A549 (cell line): ENCODE measurements around the gene CWC25. TPM values are rescaled to one million over a fixed set of nuclear protein-coding genes. Genes with fewer than 3 reads are reported as not detected.

Source experiments
- ATAC-seq, 2 experiments: fragments of 200-7000 bp in 1 of 2; fragments of >200 bp in 1 of 2; cut with Nextera tagmentation in 1 of 2; cut with Tn5 transposase in 1 of 2; 3 replicates each; pipeline versions ENCODE4 v1.8.0 to v1.9.1; 2018 to 2020; ENCODE audit warnings: mild to moderate bottlenecking in 1 of 2, moderate library complexity in 1 of 2
- CTCF ChIA-PET: fragments of 300-600 bp; sonication (Branson Sonifier 250); formaldehyde crosslinking; extraction: SDS; loops from one replicate; lab custom pipeline; 2021; ENCODE audit warnings: antibody characterized with exemption, inconsistent platforms; lab: Yijun Ruan, JAX
- POLR2A ChIA-PET: fragments of 350-600 bp; formaldehyde crosslinking; extraction: SDS; loops from one replicate; lab custom pipeline; 2021; ENCODE audit warnings: antibody characterized with exemption, inconsistent platforms; lab: Yijun Ruan, JAX
- DNase-seq, 2 experiments: peaks; one replicate each; pipeline versions ENCODE4 v3.0.0 to v3.0.0-alpha.2; 2011 to 2016; ENCODE audit warnings: low read depth in 1 of 2, low spot score in 1 of 2
- FAIRE-seq: peaks from 2 replicates; lab custom pipeline; 2011; peaks lifted over from hg19 to GRCh38; lab: Jason Lieb, UNC
- H3K27ac ChIP-seq, 2 experiments: fragments of >200 bp; sonication (Bioruptor Twin); formaldehyde crosslinking; 3 replicates each; pipeline ENCODE4 v1.5.1; 2016 to 2017
- H3K4me1 ChIP-seq: fragments of >200 bp; sonication (Bioruptor Twin); formaldehyde crosslinking; 3 replicates; pipeline ENCODE4 v1.6.1; 2016
- H3K4me2 ChIP-seq: fragments of >200 bp; sonication (Bioruptor Twin); formaldehyde crosslinking; 3 replicates; pipeline ENCODE4 v1.6.1; 2016
- H3K4me3 ChIP-seq: fragments of >200 bp; sonication (Bioruptor Twin); formaldehyde crosslinking; 3 replicates; pipeline ENCODE4 v1.5.1; 2016
- H3K9me3 ChIP-seq: fragments of >200 bp; sonication (Bioruptor Twin); formaldehyde crosslinking; 3 replicates; pipeline ENCODE4 v1.6.1; 2016
- CHD2 ChIP-seq: fragments of 150-350 bp; IDR thresholded peaks from 2 replicates; pipeline ENCODE4 v1.6.1; 2014; ENCODE audit warnings: low read length; ENCODE audit not compliant: partially characterized antibody
- CHD4 ChIP-seq: fragments of 200-600 bp; sonication (generic); IDR thresholded peaks from 2 replicates; pipeline ENCODE4 v1.6.1; 2016; ENCODE audit warnings: antibody characterized with exemption, mild to moderate bottlenecking, borderline replicate concordance
- EHMT2 ChIP-seq: fragments of 200-600 bp; sonication (generic); IDR thresholded peaks from 2 replicates; pipeline ENCODE4 v1.6.1; 2016; ENCODE audit warnings: antibody characterized with exemption, low read depth, mild to moderate bottlenecking, moderate library complexity
- ESRRA ChIP-seq: fragments of 150-350 bp; IDR thresholded peaks from 2 replicates; pipeline ENCODE4 v1.6.1; 2014; ENCODE audit warnings: mild to moderate bottlenecking, low read length, borderline replicate concordance
- FOSB ChIP-seq: fragments of 250-450 bp; sonication (Bioruptor Pico); IDR thresholded peaks from 2 replicates; pipeline ENCODE4 v1.5.0; 2020; ENCODE audit warnings: mild to moderate bottlenecking, moderate library complexity
- FOSL2 ChIP-seq, 2 experiments: fragments of 450-650 bp in 1 of 2; fragments of >200 bp in 1 of 2; sonication (Bioruptor Twin) in 1 of 2; formaldehyde crosslinking; IDR thresholded peaks; 2 replicates each; pipeline versions ENCODE4 v1.5.0 to v1.6.1; 2016 to 2020; ENCODE audit warnings: mild to moderate bottlenecking in 1 of 2, moderate library complexity in 1 of 2
- GATA3 ChIP-seq: IDR thresholded peaks from 2 replicates; pipeline ENCODE4 v1.6.1; 2012; ENCODE audit warnings: borderline replicate concordance
- HOXA7 ChIP-seq: fragments of 250-450 bp; sonication (Bioruptor Pico); IDR thresholded peaks from 2 replicates; pipeline ENCODE4 v1.5.0; 2020; ENCODE audit warnings: mild to moderate bottlenecking, moderate library complexity
- JUNB ChIP-seq: fragments of >200 bp; sonication (Bioruptor Twin); formaldehyde crosslinking; IDR thresholded peaks from 2 replicates; pipeline ENCODE4 v1.6.1; 2016
- KDM1A ChIP-seq: fragments of 200-600 bp; sonication (generic); IDR thresholded peaks from 2 replicates; pipeline ENCODE4 v1.6.1; 2016; ENCODE audit warnings: low read depth, mild to moderate bottlenecking
- MAFK ChIP-seq: fragments of 450-650 bp; IDR thresholded peaks from 2 replicates; pipeline ENCODE4 v1.6.1; 2014; ENCODE audit not compliant: partially characterized antibody
- MAZ ChIP-seq: fragments of 150-350 bp; IDR thresholded peaks from 2 replicates; pipeline ENCODE4 v1.6.1; 2014; ENCODE audit warnings: antibody characterized with exemption, low read depth, low read length, borderline replicate concordance
- NPAS2 ChIP-seq: fragments of 250-450 bp; sonication (Bioruptor Pico); IDR thresholded peaks from 2 replicates; pipeline ENCODE4 v1.8.0; 2022; ENCODE audit warnings: mild to moderate bottlenecking, moderate library complexity, borderline replicate concordance
- NR3C1 ChIP-seq: fragments of >200 bp; sonication (Bioruptor Twin); formaldehyde crosslinking; IDR thresholded peaks from 3 replicates; pipeline ENCODE4 v1.6.1; 2017
- PHF8 ChIP-seq: fragments of 200-600 bp; sonication (generic); IDR thresholded peaks from 2 replicates; pipeline ENCODE4 v1.6.1; 2016; ENCODE audit warnings: low read depth, mild to moderate bottlenecking, antibody characterized with exemption, moderate library complexity, borderline replicate concordance
- POLR2AphosphoS2 ChIP-seq: conservative IDR thresholded peaks from 2 replicates; pipeline ENCODE4 v1.6.1; 2012; ENCODE audit warnings: low read length, improper control_type of control experiment, inconsistent platforms
- RARB ChIP-seq: fragments of 250-450 bp; sonication (Bioruptor Pico); IDR thresholded peaks from 2 replicates; pipeline ENCODE4 v1.8.0; 2021; ENCODE audit warnings: mild to moderate bottlenecking, moderate library complexity
- SMC3 ChIP-seq: fragments of >200 bp; sonication (Bioruptor Twin); formaldehyde crosslinking; IDR thresholded peaks from 3 replicates; pipeline ENCODE4 v1.6.1; 2018; ENCODE audit warnings: inconsistent platforms
- SREBF2 ChIP-seq: fragments of 450-650 bp; IDR thresholded peaks from 2 replicates; pipeline ENCODE4 v1.6.1; 2014; ENCODE audit warnings: mild to moderate bottlenecking, moderate library complexity
- ZFP36 ChIP-seq: fragments of 450-650 bp; IDR thresholded peaks from 2 replicates; pipeline ENCODE4 v1.6.1; 2014; ENCODE audit warnings: borderline replicate concordance; ENCODE audit not compliant: partially characterized antibody
- ZSCAN20 ChIP-seq: fragments of 250-450 bp; sonication (Bioruptor Pico); IDR thresholded peaks from 2 replicates; pipeline ENCODE4 v1.8.0; 2022; ENCODE audit warnings: mild to moderate bottlenecking, moderate library complexity
- WGBS: methylation state at CpG from one replicate; pipeline ENCODE4 v1.1.6; 2017; ENCODE audit errors: missing lambda C conversion rate; 5-methylcytosine and 5-hydroxymethylcytosine counted together
- polyA plus RNA-seq, 4 experiments: library from polyadenylated mRNA; depleted of rRNA in 3 of 4; stranded (reverse); fragments of >200 nt; fragmentation: RNase III in 1 of 4; extraction: RNeasy Plus Mini Kit Qiagen cat#74134 plus additional on column Dnase treatment in 1 of 4; gene quantifications; 2 replicates in 3 of 4; 3 replicates in 1 of 4; pipeline ENCODE4 v1.2.3, GENCODE V29; 2011 to 2017
- TF ChIP-seq, protein P1 (sequence below): fragments of >200 bp; sonication (Bioruptor Twin); formaldehyde crosslinking; IDR thresholded peaks from 3 replicates; pipeline ENCODE4 v1.5.1; 2016
- TF ChIP-seq, protein P2 (sequence below): fragments of >200 bp; sonication (Bioruptor Twin); formaldehyde crosslinking; IDR thresholded peaks from 2 replicates; pipeline ENCODE4 v1.6.1; 2016
- TF ChIP-seq, protein P3 (sequence below): fragments of 250-450 bp; sonication (Bioruptor Pico); IDR thresholded peaks from 2 replicates; pipeline ENCODE4 v1.5.0; 2020; ENCODE audit warnings: low read depth, mild to moderate bottlenecking, moderate library complexity
- TF ChIP-seq, protein P4 (sequence below): fragments of 450-650 bp; IDR thresholded peaks from 2 replicates; pipeline ENCODE4 v1.6.1; 2014; ENCODE audit warnings: antibody characterized with exemption

Gene CWC25
- polyA plus RNA-seq, 2 of the 4 experiments (the other 2 are of a cell fraction) = 23.1 to 34.5 TPM

DNA sequence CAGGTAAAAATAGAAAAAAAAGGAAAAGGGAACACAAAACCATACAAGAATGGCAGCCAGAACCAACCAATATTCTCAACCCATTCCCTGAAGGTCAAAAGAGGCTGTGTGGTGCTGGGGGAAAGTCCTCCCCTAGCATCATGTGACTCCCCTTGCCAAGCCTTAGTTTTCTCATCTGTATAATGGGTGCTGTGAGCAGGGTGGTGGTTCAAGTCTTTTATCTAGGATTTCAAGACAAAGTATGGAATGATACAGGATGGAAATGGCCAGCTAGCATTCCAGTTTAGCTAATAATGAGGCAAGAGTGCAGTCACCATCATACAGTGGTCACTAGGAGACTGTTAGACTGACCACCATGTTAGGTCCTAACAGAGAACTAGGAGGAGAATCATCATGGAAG lies 51.9 kb downstream of the CWC25 start:
- ChIA-PET CTCF (interaction anchor here (0.6 to 3.7 kb wide), 4 partner anchors 10 to 38 kb away, joined by 3 to 12 read pairs (median 4); no protein-coding TSS in a partner anchor), POLR2A (no interaction called here)
- ATAC-seq (no peak), DNase-seq (no peak), FAIRE-seq (no peak)
- TF ChIP-seq PHF8 (no peak), CHD4 (0 out of 2 replicates have a peak, but pooled peaks have one; percentile 33), MAFK (no peak), KDM1A (0 out of 2 replicates have a peak, but pooled peaks have one; percentile 43)
- TF ChIP-seq, protein P1, sequence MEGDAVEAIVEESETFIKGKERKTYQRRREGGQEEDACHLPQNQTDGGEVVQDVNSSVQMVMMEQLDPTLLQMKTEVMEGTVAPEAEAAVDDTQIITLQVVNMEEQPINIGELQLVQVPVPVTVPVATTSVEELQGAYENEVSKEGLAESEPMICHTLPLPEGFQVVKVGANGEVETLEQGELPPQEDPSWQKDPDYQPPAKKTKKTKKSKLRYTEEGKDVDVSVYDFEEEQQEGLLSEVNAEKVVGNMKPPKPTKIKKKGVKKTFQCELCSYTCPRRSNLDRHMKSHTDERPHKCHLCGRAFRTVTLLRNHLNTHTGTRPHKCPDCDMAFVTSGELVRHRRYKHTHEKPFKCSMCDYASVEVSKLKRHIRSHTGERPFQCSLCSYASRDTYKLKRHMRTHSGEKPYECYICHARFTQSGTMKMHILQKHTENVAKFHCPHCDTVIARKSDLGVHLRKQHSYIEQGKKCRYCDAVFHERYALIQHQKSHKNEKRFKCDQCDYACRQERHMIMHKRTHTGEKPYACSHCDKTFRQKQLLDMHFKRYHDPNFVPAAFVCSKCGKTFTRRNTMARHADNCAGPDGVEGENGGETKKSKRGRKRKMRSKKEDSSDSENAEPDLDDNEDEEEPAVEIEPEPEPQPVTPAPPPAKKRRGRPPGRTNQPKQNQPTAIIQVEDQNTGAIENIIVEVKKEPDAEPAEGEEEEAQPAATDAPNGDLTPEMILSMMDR = no peak
- Histone ChIP-seq H3K27ac (no peak overlapping the region), H3K4me2 (no peak overlapping the region), H3K4me1 (no peaks in the 10 kb centered on the region), H3K4me3 (no peak overlapping the region), H3K9me3 (no peaks in the 10 kb centered on the region)

DNA sequence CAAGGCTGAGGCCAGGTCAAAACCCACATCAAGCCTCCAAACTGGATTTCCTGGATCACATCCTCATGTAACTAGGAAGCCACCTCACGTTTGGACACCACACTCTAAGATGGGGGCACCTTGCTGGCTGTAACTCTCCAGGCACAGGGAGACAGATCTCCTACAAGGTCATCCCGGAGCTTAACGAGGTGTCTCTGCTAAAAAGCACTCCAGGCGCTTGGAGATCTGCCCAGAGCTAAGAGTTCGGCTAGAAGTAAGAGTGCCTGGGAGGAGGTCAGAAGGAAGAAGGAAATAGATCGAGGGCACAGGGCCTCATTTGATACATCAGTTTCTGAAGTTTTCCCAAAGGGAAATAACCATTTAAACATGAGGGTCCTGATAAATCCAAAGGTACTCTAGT lies 56.7 kb downstream of the CWC25 start:
- H3K4me2 ChIP-seq = no peak overlapping the region
- ATAC-seq = no peak; a peak in 1 of 6 replicates
- H3K9me3 ChIP-seq = no peaks in the 10 kb centered on the region
- H3K4me1 ChIP-seq = no peaks in the 10 kb centered on the region
- no peak overlapping the region for H3K27ac ChIP-seq
- POLR2A ChIA-PET = no interaction called here
- 78% methylated on average over 6 of the region's 6 CpGs for WGBS
- CTCF ChIA-PET = interaction anchor here (0.7 to 2.0 kb wide), 3 partner anchors 8 to 33 kb away, joined by 3 to 9 read pairs (median 3); no protein-coding TSS in a partner anchor
- FAIRE-seq = no peak
- H3K4me3 ChIP-seq = no peak overlapping the region
- no peak for TF ChIP-seq FOSL2 (IDR thresholded peaks at IDR 0.05)
- TF ChIP-seq FOSL2 (CRISPR knock-in tag; IDR thresholded peaks at IDR 0.05) = no peak
- TF ChIP-seq, protein P2, sequence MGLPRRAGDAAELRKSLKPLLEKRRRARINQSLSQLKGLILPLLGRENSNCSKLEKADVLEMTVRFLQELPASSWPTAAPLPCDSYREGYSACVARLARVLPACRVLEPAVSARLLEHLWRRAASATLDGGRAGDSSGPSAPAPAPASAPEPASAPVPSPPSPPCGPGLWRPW = no peak
- TF ChIP-seq SREBF2 = no peak
- no peak for DNase-seq

DNA sequence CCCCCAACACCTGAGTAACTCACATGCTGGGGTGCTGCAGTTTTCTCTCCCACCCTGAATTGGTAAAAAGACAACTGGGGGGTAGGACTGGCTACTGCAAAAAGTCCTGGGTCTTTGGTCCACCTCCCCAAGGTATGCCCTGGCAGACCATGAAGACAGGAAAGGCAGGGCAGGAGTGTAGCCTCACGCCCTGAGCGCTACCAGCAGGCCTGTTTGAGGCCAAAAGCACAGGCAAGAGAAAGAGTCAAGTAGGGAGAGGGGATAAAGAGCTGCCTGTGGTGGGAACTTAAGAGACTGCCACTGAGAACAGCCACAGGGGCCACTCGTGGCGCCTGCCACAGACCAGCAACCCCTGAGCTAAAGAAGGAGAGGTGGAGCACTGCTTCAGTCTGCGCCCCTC lies 58.8 kb downstream of the CWC25 start:
- TF ChIP-seq ESRRA (no peak), NR3C1 (no peak), HOXA7 (no peak), ZFP36 (no peak), CHD2 (no peak), GATA3 (no peak)
- TF ChIP-seq, protein P3, sequence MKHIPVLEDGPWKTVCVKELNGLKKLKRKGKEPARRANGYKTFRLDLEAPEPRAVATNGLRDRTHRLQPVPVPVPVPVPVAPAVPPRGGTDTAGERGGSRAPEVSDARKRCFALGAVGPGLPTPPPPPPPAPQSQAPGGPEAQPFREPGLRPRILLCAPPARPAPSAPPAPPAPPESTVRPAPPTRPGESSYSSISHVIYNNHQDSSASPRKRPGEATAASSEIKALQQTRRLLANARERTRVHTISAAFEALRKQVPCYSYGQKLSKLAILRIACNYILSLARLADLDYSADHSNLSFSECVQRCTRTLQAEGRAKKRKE (CRISPR knock-in tag) = no peak
- TF ChIP-seq, all 56 proteins: peak for 0
- no peak for ATAC-seq
- 88% methylated on average over 5 of the region's 5 CpGs for WGBS
- POLR2A ChIA-PET = interaction anchor here (0.9 kb wide), 1 partner anchor 17 kb away, joined by 3 read pairs; no protein-coding TSS in a partner anchor
- CTCF ChIA-PET = interaction anchor here (0.7 to 2.2 kb wide), 6 partner anchors 11 to 208 kb away, joined by 3 to 8 read pairs (median 4); no protein-coding TSS in a partner anchor
- no peak for DNase-seq
- H3K9me3 ChIP-seq = no peaks in the 10 kb centered on the region
- H3K4me2 ChIP-seq = no peak overlapping the region
- H3K27ac ChIP-seq = no peak overlapping the region
- no peak overlapping the region for H3K4me3 ChIP-seq
- FAIRE-seq = no peak
- H3K4me1 ChIP-seq = no peaks in the 10 kb centered on the region

DNA sequence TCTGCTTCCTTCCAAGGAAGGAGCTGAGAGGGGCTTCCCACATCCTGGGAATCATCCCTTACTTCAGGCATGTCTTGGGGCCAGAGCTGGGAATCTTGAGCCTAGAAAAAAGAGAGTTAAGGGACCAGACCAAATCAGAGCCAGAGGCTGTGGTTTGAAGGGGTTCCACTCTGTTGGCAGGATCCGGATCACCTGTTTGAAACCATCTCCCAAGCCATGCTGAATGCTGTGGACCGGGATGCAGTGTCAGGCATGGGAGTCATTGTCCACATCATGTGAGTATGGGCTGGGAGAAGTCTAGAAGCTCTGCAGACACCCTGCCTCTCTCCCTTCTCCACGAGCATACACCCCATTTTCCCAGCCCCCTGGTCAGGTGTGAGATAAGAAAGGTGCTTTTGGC lies 62.9 kb downstream of the CWC25 start:
- Histone ChIP-seq H3K27ac (no peak overlapping the region), H3K4me1 (no peaks in the 10 kb centered on the region), H3K9me3 (no peaks in the 10 kb centered on the region), H3K4me2 (no peak overlapping the region), H3K4me3 (no peak overlapping the region)
- POLR2A ChIA-PET = interaction anchor here (1.3 kb wide), 1 partner anchor 10 kb away, joined by 6 read pairs; the partner anchor contains the start of gene PSMB3
- CTCF ChIA-PET = interaction anchor here (0.7 to 3.8 kb wide), 16 partner anchors 8 to 413 kb away, joined by 3 to 12 read pairs (median 3); no protein-coding TSS in a partner anchor
- ATAC-seq (no peak), DNase-seq (no peak), FAIRE-seq (no peak)
- TF ChIP-seq PHF8 = no peak
- no peak for TF ChIP-seq NPAS2 (CRISPR knock-in tag)
- TF ChIP-seq SMC3 = no peak
- no peak for TF ChIP-seq SREBF2
- no peak for TF ChIP-seq NR3C1
- TF ChIP-seq ZSCAN20 = no peak
- TF ChIP-seq POLR2AphosphoS2 = no peak
- no peak for TF ChIP-seq MAZ
- no peak for TF ChIP-seq EHMT2
- no peak for TF ChIP-seq CHD2
- TF ChIP-seq FOSB (CRISPR knock-in tag) = no peak
- TF ChIP-seq, protein P4, sequence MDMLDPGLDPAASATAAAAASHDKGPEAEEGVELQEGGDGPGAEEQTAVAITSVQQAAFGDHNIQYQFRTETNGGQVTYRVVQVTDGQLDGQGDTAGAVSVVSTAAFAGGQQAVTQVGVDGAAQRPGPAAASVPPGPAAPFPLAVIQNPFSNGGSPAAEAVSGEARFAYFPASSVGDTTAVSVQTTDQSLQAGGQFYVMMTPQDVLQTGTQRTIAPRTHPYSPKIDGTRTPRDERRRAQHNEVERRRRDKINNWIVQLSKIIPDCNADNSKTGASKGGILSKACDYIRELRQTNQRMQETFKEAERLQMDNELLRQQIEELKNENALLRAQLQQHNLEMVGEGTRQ = no peak
- TF ChIP-seq FOSL2 (IDR thresholded peaks at IDR 0.05) = no peak
- no peak for TF ChIP-seq FOSL2 (CRISPR knock-in tag; IDR thresholded peaks at IDR 0.05)
- TF ChIP-seq RARB (CRISPR knock-in tag) = no peak
- TF ChIP-seq JUNB = no peak
- TF ChIP-seq ESRRA = no peak
- 91% methylated on average over 3 of the region's 3 CpGs for WGBS
